Measurements from ENCODE around the gene KCNQ2.

The KCNQ2 gene

DNA sequence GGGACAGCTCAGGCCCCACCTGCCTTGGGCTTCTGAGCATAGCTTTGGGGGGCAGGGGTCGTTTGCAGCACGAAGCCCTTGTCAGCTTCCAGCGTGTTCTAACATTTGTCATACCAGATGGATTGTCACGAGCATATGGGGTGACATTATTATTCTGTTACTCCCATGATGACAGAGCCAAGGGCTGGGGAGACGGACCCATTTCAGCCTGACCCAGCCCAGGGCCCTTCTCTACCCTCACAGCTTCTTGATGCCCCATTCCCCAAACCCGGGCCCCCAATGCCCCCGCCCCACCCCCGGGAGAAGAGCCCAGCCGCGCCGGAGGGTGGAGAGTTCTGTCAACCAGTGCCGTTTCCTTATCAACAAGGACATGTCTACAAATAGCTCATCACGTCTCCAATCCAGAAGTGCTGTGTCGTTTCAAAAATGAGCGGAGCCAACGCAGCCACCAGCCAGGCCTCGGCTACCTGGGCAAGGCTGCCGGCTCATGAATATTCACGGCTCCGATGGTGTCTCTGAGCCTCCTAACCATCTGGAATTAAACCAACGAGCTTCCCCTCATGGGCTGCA is 101.8 kb downstream of the KCNQ2 start:
- DNase-seq (ENCODE audit: low read depth) = no peak
- no peak for TF ChIP-seq CTCF (conservative IDR thresholded peaks at IDR 0.05; ENCODE audit: low read length)
- H3K4me3 ChIP-seq (ENCODE audit: low read length) = no peak overlapping the region

DNA sequence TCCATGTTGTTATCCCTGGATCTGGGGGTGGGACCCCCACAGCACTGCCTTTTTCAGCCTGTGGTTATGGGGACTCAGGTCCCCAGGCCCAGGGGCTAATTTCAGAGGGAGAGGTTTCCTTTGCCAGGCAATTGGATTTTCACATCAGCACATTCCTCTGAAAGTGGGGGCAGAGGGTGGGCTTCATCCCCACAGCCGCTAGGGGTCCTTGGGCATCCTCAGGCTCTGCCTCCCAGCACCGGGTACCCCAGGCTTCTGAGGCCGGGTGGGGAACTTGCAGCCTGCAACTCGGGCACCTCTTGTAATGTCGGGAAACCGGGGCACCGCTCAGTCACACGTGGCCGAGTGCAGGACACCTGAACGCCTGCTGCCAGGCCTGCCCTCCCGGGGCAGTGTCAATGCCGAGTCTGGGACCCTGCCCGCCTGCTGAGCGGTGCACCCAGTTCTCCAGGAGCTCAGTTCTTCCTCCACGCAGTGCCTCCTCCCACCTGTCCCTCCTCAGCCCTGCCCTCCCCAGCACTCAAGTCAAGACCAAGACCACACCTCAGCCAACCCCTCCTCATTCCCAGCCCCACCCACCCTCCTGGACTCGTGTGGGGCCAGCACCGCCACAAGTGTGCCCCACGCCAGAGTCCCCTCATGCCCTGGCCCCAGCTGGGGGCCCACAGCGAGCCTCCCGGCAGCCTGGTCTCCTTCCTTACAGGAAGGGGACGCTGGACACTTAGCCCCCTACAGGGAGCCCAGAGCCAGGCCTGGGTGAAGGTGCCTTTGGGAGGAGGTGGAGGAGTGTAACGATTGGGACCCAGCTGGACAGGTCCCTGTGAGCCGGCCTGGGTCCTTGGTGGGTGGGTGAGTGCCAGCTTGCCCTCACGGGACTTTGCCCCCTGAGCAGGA is 102.5 kb downstream of the KCNQ2 start:
- TF ChIP-seq CTCF (conservative IDR thresholded peaks at IDR 0.05; ENCODE audit: low read length) = no peak
- DNase-seq (ENCODE audit: low read depth) = no peak
- no peak overlapping the region for H3K4me3 ChIP-seq (ENCODE audit: low read length)

DNA sequence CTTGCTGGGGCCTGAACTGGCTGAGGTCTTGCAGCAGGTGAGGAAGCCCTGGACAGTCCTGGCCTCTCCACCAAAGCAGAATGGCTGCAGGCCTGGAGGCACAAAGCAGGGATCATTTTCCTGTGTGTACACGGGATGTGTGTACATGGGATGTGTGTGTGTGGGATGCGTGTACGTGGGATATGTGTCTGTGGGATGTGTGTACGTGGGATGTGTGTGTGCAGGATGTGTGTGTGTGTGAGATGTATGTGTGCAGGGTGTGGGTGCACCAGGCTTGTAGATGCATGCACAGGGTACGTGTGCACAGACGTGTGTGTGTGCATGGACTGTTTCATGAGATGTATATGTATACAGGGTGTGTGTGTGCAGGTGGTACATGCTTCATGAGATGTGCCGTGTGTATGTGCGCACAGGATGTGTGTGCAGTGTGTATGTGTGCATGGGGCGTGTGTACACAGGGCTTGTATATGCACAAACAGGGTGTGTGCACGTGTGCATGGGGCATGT is 103.4 kb downstream of the KCNQ2 start:
- no peak overlapping the region for H3K4me3 ChIP-seq (ENCODE audit: low read length)
- DNase-seq (ENCODE audit: low read depth) = no peak
- no peak for TF ChIP-seq CTCF (conservative IDR thresholded peaks at IDR 0.05; ENCODE audit: low read length)

DNA sequence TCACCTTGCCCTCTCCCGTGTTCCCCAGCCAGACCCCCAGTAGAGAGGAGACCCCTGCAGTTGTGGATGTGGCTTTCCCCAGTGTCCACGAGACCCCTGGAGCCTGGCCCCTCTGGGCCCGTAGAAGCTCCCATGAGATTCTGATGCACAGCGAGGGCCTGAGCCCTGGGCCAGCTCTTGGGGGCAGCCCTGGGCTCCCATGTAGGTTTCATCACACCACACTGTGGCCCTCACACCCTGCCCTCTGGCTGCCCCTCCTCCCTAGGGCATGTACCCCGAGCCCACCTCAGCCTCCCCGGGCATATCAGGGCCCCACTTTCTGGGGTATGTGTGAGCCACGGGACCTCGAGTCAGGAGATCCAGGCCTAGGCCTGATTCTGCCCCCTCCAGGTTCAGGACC is 104.3 kb downstream of the KCNQ2 start:
- no peak overlapping the region for H3K4me3 ChIP-seq (ENCODE audit: low read length)
- no peak for TF ChIP-seq CTCF (conservative IDR thresholded peaks at IDR 0.05; ENCODE audit: low read length)
- DNase-seq (ENCODE audit: low read depth) = no peak

DNA sequence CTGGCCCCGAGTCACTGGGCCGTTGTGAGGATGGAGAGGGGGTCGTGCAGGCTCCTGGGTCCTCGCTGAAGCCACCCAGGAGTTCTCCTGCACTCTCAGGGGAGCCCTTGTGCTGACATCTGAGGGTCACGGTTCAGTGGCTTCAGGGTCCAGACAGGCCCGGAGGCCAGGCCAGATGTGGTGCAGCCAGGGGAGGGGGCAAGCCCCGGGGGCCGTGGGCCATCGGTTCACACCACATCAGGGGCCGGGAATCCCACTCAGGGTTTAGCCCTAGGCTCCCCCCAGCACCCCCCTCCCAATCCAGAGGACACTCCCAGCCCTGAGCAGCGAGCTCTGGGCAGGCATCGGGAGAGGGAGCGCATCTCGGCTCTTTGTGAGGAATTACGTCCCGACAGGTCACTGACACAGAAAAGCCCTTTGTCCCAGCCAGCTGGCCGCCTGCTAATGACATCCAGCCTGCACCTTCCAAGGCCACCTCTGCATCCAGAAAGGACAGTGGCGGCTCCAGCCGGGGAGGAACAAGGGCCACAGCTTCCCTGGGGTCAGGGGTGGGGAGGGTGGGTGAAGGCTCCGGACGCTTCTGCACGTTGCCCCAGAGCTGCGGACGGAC is 104.9 kb downstream of the KCNQ2 start:
- H3K4me3 ChIP-seq (ENCODE audit: low read length) = no peak overlapping the region
- no peak for DNase-seq (ENCODE audit: low read depth)
- TF ChIP-seq CTCF (conservative IDR thresholded peaks at IDR 0.05; ENCODE audit: low read length) = no peak

DNA sequence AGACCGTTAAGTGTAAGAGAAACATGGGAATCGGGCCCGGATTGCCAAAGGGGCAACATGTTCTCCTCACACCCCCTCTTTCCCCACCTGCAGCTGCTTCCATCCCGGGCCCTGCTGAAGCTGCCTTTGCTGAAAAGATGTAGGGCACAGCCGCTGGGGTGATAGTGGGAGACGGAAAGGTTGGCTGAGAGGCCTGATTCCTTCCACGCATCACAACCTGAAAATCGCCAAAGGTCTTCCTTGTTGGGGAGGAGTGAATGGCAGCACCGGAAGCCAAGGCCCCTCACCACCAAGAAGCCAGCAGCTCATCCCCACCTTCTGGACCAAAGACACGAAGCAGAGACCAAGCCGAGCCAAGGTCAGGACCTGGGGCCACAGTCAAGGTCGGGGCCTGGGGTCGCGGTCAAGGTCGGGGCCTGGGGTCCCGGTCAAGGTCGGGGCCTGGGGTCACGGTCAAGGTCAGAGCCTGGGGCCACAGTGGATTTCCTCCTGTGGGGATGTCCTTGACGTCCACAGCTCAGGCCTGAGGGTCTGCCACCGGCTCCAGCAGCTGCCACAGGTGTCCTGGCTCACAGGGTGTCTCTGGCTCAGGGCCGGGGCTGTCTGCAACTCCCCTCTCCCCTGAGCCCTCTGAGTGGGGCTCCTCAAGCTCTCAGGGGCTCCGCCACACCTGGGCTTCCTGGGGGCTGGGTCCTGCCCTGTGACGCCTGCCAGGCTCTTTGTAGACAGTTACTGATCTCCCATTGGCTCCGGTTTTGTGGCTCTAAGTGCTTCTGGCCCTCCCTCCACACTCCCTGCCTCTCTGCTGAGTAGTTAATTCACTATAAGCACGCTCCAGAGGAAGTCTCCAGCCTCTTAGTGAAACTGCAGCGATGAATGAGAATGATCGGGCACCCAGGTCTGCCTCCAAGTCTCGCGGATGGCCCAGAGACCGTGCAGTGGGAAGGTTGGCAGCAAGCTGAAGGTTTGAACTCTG is 105.8 kb downstream of the KCNQ2 start:
- no peak for DNase-seq (ENCODE audit: low read depth)
- H3K4me3 ChIP-seq (ENCODE audit: low read length) = no peak overlapping the region
- TF ChIP-seq CTCF (conservative IDR thresholded peaks at IDR 0.05; ENCODE audit: low read length) = no peak

Data from AG10803 (cell line).